ENCODE results near the gene NPAS2. TPM values are rescaled to one million over a fixed set of nuclear protein-coding genes. Genes with fewer than 3 reads are reported as not detected.

The NPAS2 gene
- total and polyA plus RNA-seq, 2 of the 8 experiments (the other 6 are each of a cell fraction or from before 2014, with no cell fraction given) = 1.8 to 1.9 TPM

- TF ChIP-seq TAF1 (IDR thresholded peaks at IDR 0.05; ENCODE audit: low read depth, low read length) (no peak), CTBP2 (IDR thresholded peaks at IDR 0.05; ENCODE audit: borderline replicate concordance, insufficient read depth, insufficient read length, low read length) (no peak), SP4 (IDR thresholded peaks at IDR 0.05; ENCODE audit: low read length) (no peak)
Measured at GRCh38 chr2:100939445-100939844, 119.5 kb downstream of the NPAS2 start (continued).

All from H1 (cell line).